ENCODE data around the gene SCUBE3. TPM values are rescaled to one million over a fixed set of nuclear protein-coding genes. Genes with fewer than 3 reads are reported as not detected.

Gene SCUBE3
- total and polyA plus RNA-seq, 2 of the 8 experiments (the other 6 are each of a cell fraction or from before 2014, with no cell fraction given) = 0.80 to 1.0 TPM

DNA sequence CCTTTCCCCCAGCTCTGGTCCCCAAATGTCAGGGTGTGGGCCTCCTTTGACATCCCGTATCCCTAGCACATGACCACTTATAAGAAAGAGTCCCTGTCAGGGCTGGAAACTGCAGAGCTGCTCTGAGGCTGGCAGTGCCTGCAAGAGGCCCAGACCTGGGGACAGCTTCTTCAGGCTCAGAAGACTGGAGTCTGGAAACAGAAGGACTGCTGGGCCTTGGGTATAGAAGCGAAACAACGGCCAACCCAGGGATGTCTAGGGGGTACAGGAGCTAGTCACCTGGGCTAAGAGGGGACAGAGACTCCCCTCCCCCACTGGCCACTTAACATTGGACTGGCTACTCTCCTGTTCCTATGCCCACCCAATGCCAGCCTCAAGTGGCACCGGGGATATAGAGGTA, 4.7 kb downstream of the SCUBE3 start:
- Histone ChIP-seq H3K56ac (replicated peaks; ENCODE audit: insufficient read length, low read depth, low read length) (no peak overlapping the region), H4K91ac (replicated peaks; ENCODE audit: insufficient read length, low read length) (no peak overlapping the region), H3K14ac (ENCODE audit: insufficient read length) (no peak overlapping the region), H2BK15ac (ENCODE audit: low read length) (no peak overlapping the region), H3K9me3 (ENCODE audit: insufficient read depth in 2 of 2, low read depth in 1 of 2, low read length in 1 of 2) (no peaks in the 10 kb centered on the region), H2AFZ (ENCODE audit: low read length) (no peak overlapping the region), H3K27ac (ENCODE audit: low read depth, low read length) (no peak overlapping the region), H3K4ac (replicated peaks; ENCODE audit: insufficient read length, low read depth, low read length) (no peak overlapping the region), H2BK120ac (replicated peaks; ENCODE audit: low read depth, low read length) (no peak overlapping the region), H3K23ac (ENCODE audit: insufficient read length) (no peak overlapping the region), H3K79me2 (ENCODE audit: control insufficient read depth in 1 of 2, insufficient read depth in 2 of 2, low read length in 2 of 2) (no peaks in the 10 kb centered on the region), H3K9ac (replicated peaks in 1 of 4; ENCODE audit: extremely low read depth in 1 of 4, low read depth in 3 of 4, low read length in 3 of 4) (no peak overlapping the region), H2BK20ac (ENCODE audit: low read length) (no peak overlapping the region), H3K36me3 (ENCODE audit: control insufficient read depth in 2 of 4, insufficient read depth in 4 of 4, low read length in 3 of 4) (no peaks in the 10 kb centered on the region), H4K20me1 (replicated peaks in 1 of 2; ENCODE audit: control insufficient read depth in 1 of 2, insufficient read depth in 2 of 2, low read length in 2 of 2) (peaks cover 2 to 23% of the 10 kb centered on the region in 2 experiments), H2AK5ac (ENCODE audit: low read depth, low read length) (no peak overlapping the region), H3K79me1 (ENCODE audit: low read depth, low read length) (no peaks in the 10 kb centered on the region), H3K4me2 (ENCODE audit: insufficient read depth in 1 of 2, low read depth in 2 of 2, low read length in 2 of 2) (peak overlapping the region in 1 of 2 experiments; percentile 92; a peak in 1 of 4 replicates), H3K4me1 (replicated peaks in 1 of 4; ENCODE audit: control insufficient read depth in 3 of 4, insufficient read depth in 4 of 4, low read length in 3 of 4) (peaks cover 7 to 35% (median 25%) of the 10 kb centered on the region in 4 experiments), H2BK5ac (ENCODE audit: low read depth, low read length) (no peak overlapping the region), H2BK12ac (ENCODE audit: low read depth, low read length) (no peak overlapping the region), H3K23me2 (ENCODE audit: low read depth, low read length) (peaks cover 12% of the 10 kb centered on the region; the same call in 1 of the 2 replicates), H3K27me3 (replicated peaks in 1 of 4; ENCODE audit: control insufficient read depth in 3 of 4, extremely low read depth in 1 of 4, insufficient read depth in 3 of 4, low read length in 3 of 4) (peaks cover 4 to 61% (median 34%) of the 10 kb centered on the region in 4 experiments), H4K8ac (ENCODE audit: extremely low read depth, insufficient read depth, low read length) (no peak overlapping the region), H3K4me3 (ENCODE audit: extremely low read depth in 1 of 4, insufficient read depth in 2 of 4, low read depth in 3 of 4, low read length in 4 of 4) (no peak overlapping the region), H3K18ac (ENCODE audit: extremely low read depth, low read length) (no peak overlapping the region; the same call in 1 of the 2 replicates), H4K5ac (ENCODE audit: insufficient read length, low read depth, low read length) (no peak overlapping the region)
- FAIRE-seq = no peak
- CTCF ChIA-PET (ENCODE audit: partially characterized antibody) = interaction anchor here (0.6 to 19.1 kb wide), 6 partner anchors 10 to 608 kb away, joined by 3 to 219 read pairs (median 6); no protein-coding TSS in a partner anchor
- 87% methylated on average over 4 of the region's 4 CpGs; no CpG with 5 or more reads in 1 of the 2 experiments for WGBS, 2 experiments (ENCODE audit: extremely low coverage in 1 of 2, insufficient coverage in 1 of 2, insufficient read length in 1 of 2, insufficient replicate concordance in 2 of 2, low coverage in 1 of 2, low lambda C conversion rate in 2 of 2, missing lambda C conversion rate in 1 of 2)
- no peak for DNase-seq (ENCODE audit: low read depth in 1 of 2, low spot score in 2 of 2)
- POLR2A ChIA-PET (ENCODE audit: partially characterized antibody) = interaction anchor here (1.2 to 2.2 kb wide), 3 partner anchors 11 to 22 kb away, joined by 4 to 6 read pairs (median 5); no protein-coding TSS in a partner anchor
- TF ChIP-seq SRF (IDR thresholded peaks at IDR 0.05; ENCODE audit: low read depth, low read length) = no peak
- no peak for TF ChIP-seq JUN (IDR thresholded peaks at IDR 0.05; ENCODE audit: low read depth, low read length)
- no peak for TF ChIP-seq YY1 (IDR thresholded peaks at IDR 0.05; ENCODE audit: low read depth, low read length)
- no peak for TF ChIP-seq BRCA1 (IDR thresholded peaks at IDR 0.05; ENCODE audit: low read depth, low read length)
- TF ChIP-seq EP300 (IDR thresholded peaks at IDR 0.05; ENCODE audit: borderline replicate concordance in 1 of 2, low read depth in 2 of 2, low read length in 2 of 2) = no peak
- no peak for TF ChIP-seq ATF3 (IDR thresholded peaks at IDR 0.05; ENCODE audit: insufficient read depth, low read depth, low read length)
- TF ChIP-seq RFX5 (IDR thresholded peaks at IDR 0.05; ENCODE audit: borderline replicate concordance, low read depth, low read length) = no peak
- no peak for TF ChIP-seq SP1 (IDR thresholded peaks at IDR 0.05; ENCODE audit: low read depth, low read length)
- no peak for TF ChIP-seq GTF2F1 (IDR thresholded peaks at IDR 0.05; ENCODE audit: borderline replicate concordance, low read depth, low read length)
- no peak for TF ChIP-seq JUND (IDR thresholded peaks at IDR 0.05; ENCODE audit: low read length)
- no peak for TF ChIP-seq SIRT6 (IDR thresholded peaks at IDR 0.05; ENCODE audit: low read length)
- no peak for TF ChIP-seq POLR2AphosphoS5 (IDR thresholded peaks at IDR 0.05; ENCODE audit: low read depth, low read length)
- no peak for TF ChIP-seq KDM5A (IDR thresholded peaks at IDR 0.05; ENCODE audit: low read length)
- TF ChIP-seq EZH2 (IDR thresholded peaks at IDR 0.05; ENCODE audit: low read depth, low read length, severe bottlenecking) = no peak

All from H1 (cell line).